ENCODE results near the gene RBMX.
"Not testable (repeated sequence)": the region's sequence is repeated elsewhere in the genome, so short reads cannot be mapped to it uniquely, and the experiment has no call there.

Gene RBMX

DNA sequence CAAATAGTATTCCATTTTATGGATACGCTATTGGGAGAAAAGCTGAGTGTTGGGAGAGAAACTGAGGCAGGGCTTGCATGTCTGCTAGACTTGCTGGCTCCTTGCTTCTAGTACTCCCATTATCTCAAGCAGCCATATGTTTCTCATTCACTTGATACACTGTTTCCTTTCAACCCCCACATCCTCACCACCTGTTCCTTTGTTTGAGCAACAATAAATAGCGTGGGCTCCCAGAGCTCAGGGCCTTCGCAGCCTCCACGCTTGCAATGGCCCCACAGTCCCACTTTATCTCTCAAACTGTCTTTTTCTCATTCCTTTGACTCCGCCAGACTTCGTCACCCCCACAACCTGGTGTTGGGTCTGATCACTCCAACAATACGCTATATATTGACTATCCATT is 18.2 kb upstream of the RBMX start:
- not testable (repeated sequence) for ATAC-seq (ENCODE audit: low read depth); H3K36me3 Mint-ChIP-seq

GRCh38 chrX:136896121-136896914 is 15.8 kb upstream of the RBMX start:
- no peaks in the 10 kb centered on the region for H3K4me1 Mint-ChIP-seq
- no peak for DNase-seq (ENCODE audit: low spot score in 2 of 2)
- no peak for ATAC-seq (ENCODE audit: low read depth)

More for the DNA sequence above, 18.2 kb upstream of the RBMX start:
- not testable (repeated sequence) for H3K27ac Mint-ChIP-seq; H3K4me3 Mint-ChIP-seq; DNase-seq (ENCODE audit: low spot score in 2 of 2); H3K9me3 Mint-ChIP-seq; H3K4me1 Mint-ChIP-seq; H3K27me3 Mint-ChIP-seq

DNA sequence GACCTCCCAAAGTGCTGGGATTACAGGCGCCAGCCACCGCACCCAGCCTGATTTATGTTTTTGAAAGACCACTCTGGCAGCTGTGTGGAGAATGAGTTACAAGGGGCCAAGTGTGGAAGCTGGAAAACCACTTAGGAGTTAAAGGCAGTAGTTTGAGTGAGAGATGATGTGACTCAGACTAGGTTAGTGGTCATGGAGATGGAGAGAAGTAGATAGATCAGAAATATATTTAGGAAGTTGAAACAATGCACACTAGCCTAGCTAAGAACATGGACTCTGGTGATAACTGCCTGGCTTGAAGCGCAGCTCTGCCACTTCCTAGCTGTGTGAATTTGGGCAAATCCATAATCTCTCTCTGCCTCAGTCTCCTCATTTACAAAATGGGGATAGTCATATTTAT is 11.9 kb upstream of the RBMX start:
- H3K4me1 Mint-ChIP-seq = peaks cover 3% of the 10 kb centered on the region
- H3K4me3 Mint-ChIP-seq = no peak overlapping the region
- H3K27me3 Mint-ChIP-seq = no peaks in the 10 kb centered on the region
- no peaks in the 10 kb centered on the region for H3K36me3 Mint-ChIP-seq
- DNase-seq (ENCODE audit: low spot score in 2 of 2) = no peak
- H3K9me3 Mint-ChIP-seq = no peaks in the 10 kb centered on the region
- no peak overlapping the region for H3K27ac Mint-ChIP-seq
- no peak for ATAC-seq (ENCODE audit: low read depth)

More at GRCh38 chrX:136896121-136896914, 15.8 kb upstream of the RBMX start:
- Mint-ChIP-seq H3K27ac (no peak overlapping the region), H3K36me3 (no peaks in the 10 kb centered on the region), H3K4me3 (no peak overlapping the region), H3K27me3 (no peaks in the 10 kb centered on the region), H3K9me3 (no peaks in the 10 kb centered on the region)

- peak overlapping the region; percentile 33 for H3K27ac Mint-ChIP-seq
- ATAC-seq (ENCODE audit: low read depth) = peak; percentile 72
These were observed 10.1 kb upstream of the RBMX start for GRCh38 chrX:136890596-136890995.

GRCh38 chrX:136889269-136889668 is 8.7 kb upstream of the RBMX start:
- H3K36me3 Mint-ChIP-seq = no peaks in the 10 kb centered on the region
- DNase-seq (ENCODE audit: low spot score in 2 of 2) (no peak), ATAC-seq (ENCODE audit: low read depth) (no peak)
- H3K27ac Mint-ChIP-seq = no peak overlapping the region
- H3K4me1 Mint-ChIP-seq = peaks cover 3% of the 10 kb centered on the region
- no peak overlapping the region for H3K4me3 Mint-ChIP-seq
- H3K9me3 Mint-ChIP-seq = no peaks in the 10 kb centered on the region
- H3K27me3 Mint-ChIP-seq = no peaks in the 10 kb centered on the region

More at GRCh38 chrX:136890596-136890995, 10.1 kb upstream of the RBMX start:
- H3K36me3 Mint-ChIP-seq; H3K4me3 Mint-ChIP-seq; DNase-seq (ENCODE audit: low spot score in 2 of 2); H3K4me1 Mint-ChIP-seq; H3K9me3 Mint-ChIP-seq; H3K27me3 Mint-ChIP-seq: not testable (repeated sequence)

- DNase-seq (ENCODE audit: low spot score in 2 of 2) = peak; percentile 11 to 41
- H3K27ac Mint-ChIP-seq = peak overlapping the region; percentile 99
- H3K9me3 Mint-ChIP-seq = no peaks in the 10 kb centered on the region
- peak; percentile 35 for ATAC-seq (ENCODE audit: low read depth)
- H3K4me1 Mint-ChIP-seq = no peaks in the 10 kb centered on the region
- peaks cover 7% of the 10 kb centered on the region for H3K36me3 Mint-ChIP-seq
- no peaks in the 10 kb centered on the region for H3K27me3 Mint-ChIP-seq
- H3K4me3 Mint-ChIP-seq = peak overlapping the region; percentile 90
These were observed 498 bp downstream of the RBMX start for GRCh38 chrX:136880003-136880451.

GRCh38 chrX:136879001-136879687 is 1.4 kb downstream of the RBMX start:
- Mint-ChIP-seq H3K36me3 (peaks cover 10% of the 10 kb centered on the region), H3K27ac (peak overlapping the region; percentile 99), H3K9me3 (no peaks in the 10 kb centered on the region), H3K27me3 (no peaks in the 10 kb centered on the region), H3K4me3 (peak overlapping the region; percentile 90), H3K4me1 (no peaks in the 10 kb centered on the region)
- peak in 1 of 2 donors; percentile 5 for DNase-seq (ENCODE audit: low spot score in 2 of 2)
- ATAC-seq (ENCODE audit: low read depth) = no peak

DNA sequence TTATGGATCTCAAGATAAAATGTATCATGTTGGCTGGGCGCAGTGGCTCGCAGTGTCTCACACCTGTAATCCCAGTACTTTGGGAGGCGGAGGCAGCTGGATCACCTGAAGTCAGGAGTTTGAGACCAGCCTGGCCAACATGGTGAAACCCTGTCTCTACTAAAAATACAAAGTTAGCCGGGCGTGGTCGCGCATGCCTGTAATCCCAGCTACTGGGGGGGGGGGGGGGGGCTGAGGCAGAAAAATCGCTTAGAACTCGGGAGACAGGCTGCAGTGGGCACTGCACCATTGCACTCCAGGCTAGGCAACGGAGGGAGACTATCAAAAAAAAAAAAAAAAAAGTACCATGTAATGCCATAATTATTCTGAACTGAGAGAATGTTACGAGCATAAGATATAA is 2.1 kb downstream of the RBMX start:
- H3K27ac Mint-ChIP-seq = no peak overlapping the region
- H3K36me3 Mint-ChIP-seq = peaks cover 11% of the 10 kb centered on the region

DNA sequence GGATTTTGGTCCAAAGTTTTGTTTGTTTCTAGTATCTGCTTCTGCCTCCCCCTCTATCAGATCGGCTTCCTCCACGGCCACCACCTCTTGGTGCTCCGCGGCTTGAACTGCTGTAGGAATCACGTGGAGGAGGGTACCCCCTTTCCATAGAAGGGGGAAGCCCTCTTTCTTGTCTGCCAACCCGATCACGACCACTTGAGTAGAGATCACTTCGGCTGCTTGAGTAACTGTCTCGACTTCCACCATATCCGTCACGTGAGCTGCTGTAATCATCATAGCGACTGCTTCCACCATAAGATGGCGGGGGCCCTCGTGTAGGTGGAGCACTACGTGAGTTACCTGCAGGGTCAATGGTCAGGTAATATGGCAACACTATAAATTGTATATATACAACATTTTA is 6.4 kb downstream of the RBMX start:
- ATAC-seq (ENCODE audit: low read depth); H3K4me3 Mint-ChIP-seq; H3K9me3 Mint-ChIP-seq; H3K27ac Mint-ChIP-seq; DNase-seq (ENCODE audit: low spot score in 2 of 2); H3K4me1 Mint-ChIP-seq; H3K27me3 Mint-ChIP-seq: not testable (repeated sequence)
- peaks cover 16% of the 10 kb centered on the region for H3K36me3 Mint-ChIP-seq

More for the DNA sequence above, 2.1 kb downstream of the RBMX start:
- Mint-ChIP-seq H3K27me3 (no peaks in the 10 kb centered on the region), H3K4me1 (no peaks in the 10 kb centered on the region), H3K4me3 (peak overlapping the region; percentile 90), H3K9me3 (no peaks in the 10 kb centered on the region)
- no peak for ATAC-seq (ENCODE audit: low read depth)
- no peak for DNase-seq (ENCODE audit: low spot score in 2 of 2)

GRCh38 chrX:136873210-136873609 is 7.3 kb downstream of the RBMX start:
- H3K27me3 Mint-ChIP-seq; ATAC-seq (ENCODE audit: low read depth); DNase-seq (ENCODE audit: low spot score in 2 of 2); H3K9me3 Mint-ChIP-seq; H3K4me3 Mint-ChIP-seq; H3K27ac Mint-ChIP-seq; H3K4me1 Mint-ChIP-seq: not testable (repeated sequence)
- peaks cover 16% of the 10 kb centered on the region for H3K36me3 Mint-ChIP-seq

DNA sequence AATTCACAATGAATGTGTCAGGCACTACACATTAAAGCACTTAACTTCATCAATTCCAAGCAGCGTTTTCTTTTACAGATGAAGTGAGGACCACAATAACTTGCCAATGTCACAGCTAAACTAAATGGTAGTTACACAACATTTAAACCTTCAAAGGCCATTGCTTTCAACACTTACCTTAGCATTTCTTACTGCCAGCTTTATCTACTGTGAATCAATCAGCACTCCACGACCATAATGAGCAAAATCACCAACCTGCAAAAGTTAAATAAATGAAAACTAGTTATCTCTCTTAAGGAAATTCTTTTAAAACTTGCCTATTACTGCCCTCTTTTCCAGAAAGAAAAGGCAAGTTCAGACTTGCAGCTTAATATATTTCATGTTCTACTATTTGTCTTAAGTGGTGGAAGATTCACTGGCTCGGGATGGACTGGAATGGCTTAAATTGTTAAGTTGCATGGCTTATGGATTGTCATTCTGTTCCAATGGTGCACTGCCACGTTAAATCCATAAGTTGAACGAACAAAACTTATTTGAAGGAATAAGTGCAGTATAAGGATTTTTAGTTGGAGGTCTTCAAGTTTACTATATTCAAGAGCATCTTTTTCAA is 8.3 kb downstream of the RBMX start:
- no peaks in the 10 kb centered on the region for H3K9me3 Mint-ChIP-seq
- H3K4me1 Mint-ChIP-seq = peaks cover 3% of the 10 kb centered on the region
- H3K36me3 Mint-ChIP-seq = peaks cover 18% of the 10 kb centered on the region
- DNase-seq (ENCODE audit: low spot score in 2 of 2) (no peak), ATAC-seq (ENCODE audit: low read depth) (no peak)
- no peaks in the 10 kb centered on the region for H3K27me3 Mint-ChIP-seq
- H3K4me3 Mint-ChIP-seq = no peak overlapping the region
- H3K27ac Mint-ChIP-seq = no peak overlapping the region

GRCh38 chrX:136870064-136870463 is 10.5 kb downstream of the RBMX start:
- H3K27ac Mint-ChIP-seq = no peak overlapping the region
- peaks cover 19% of the 10 kb centered on the region for H3K36me3 Mint-ChIP-seq
- H3K4me3 Mint-ChIP-seq = no peak overlapping the region
- DNase-seq (ENCODE audit: low spot score in 2 of 2) (no peak), ATAC-seq (ENCODE audit: low read depth) (peak; percentile 15)
- no peaks in the 10 kb centered on the region for H3K27me3 Mint-ChIP-seq
- peaks cover 3% of the 10 kb centered on the region for H3K4me1 Mint-ChIP-seq
- H3K9me3 Mint-ChIP-seq = no peaks in the 10 kb centered on the region

DNA sequence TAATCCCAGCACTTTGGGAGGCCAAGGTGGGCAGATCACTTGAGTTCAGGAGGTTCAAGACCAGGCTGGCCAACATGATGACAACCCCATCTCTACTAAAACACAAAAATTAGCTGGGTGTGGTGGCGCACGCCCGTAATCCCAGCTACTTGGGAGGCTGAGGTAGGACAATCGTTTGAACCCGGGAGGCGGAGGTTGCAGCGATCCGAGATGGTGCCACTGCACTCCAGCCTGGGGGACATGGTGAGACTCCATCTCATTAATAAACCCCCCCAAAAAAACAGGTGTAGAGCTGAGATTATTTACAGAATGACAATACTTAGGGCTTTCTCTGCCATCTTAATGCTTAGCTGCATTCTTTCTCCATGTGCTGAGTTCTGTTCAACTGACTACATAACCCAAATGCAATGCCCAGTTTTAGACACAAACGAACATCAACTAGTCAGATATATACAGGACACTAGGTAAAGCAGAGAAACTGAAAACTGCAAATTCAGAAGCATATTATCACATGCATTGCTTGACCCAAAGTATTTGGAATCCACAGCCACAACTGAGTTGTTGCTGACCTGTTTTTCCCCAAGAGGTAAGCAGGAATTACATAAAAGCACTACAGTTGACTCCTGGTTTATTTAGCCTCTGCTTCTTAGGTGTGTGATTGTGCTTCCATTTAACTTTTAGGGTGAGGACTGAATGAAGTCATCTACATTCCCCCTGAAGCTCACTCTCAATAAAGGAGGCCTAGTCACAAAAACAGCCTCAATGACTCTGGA is 12.1 kb downstream of the RBMX start:
- no peaks in the 10 kb centered on the region for H3K27me3 Mint-ChIP-seq
- peaks cover 3% of the 10 kb centered on the region for H3K4me1 Mint-ChIP-seq
- DNase-seq (ENCODE audit: low spot score in 2 of 2) = no peak
- no peaks in the 10 kb centered on the region for H3K9me3 Mint-ChIP-seq
- H3K36me3 Mint-ChIP-seq = peaks cover 15% of the 10 kb centered on the region
- H3K27ac Mint-ChIP-seq = peak overlapping the region; percentile 31
- no peak overlapping the region for H3K4me3 Mint-ChIP-seq
- no peak for ATAC-seq (ENCODE audit: low read depth)

Data from memory B cell (primary cell).